ENCODE results near the gene PRKG1.

The PRKG1 gene

GRCh38 chr10:51141010-51141409 lies 66.7 kb downstream of the PRKG1 start:
- no peak for TF ChIP-seq EP300 (IDR thresholded peaks at IDR 0.05; ENCODE audit: borderline replicate concordance)
- TF ChIP-seq YY1 (IDR thresholded peaks at IDR 0.05; ENCODE audit: low read depth), result no peak
- no peak for TF ChIP-seq CEBPB (IDR thresholded peaks at IDR 0.05)
- no peak for TF ChIP-seq TCF12 (IDR thresholded peaks at IDR 0.05; ENCODE audit: low read depth)
- no peak for TF ChIP-seq CREB1 (IDR thresholded peaks at IDR 0.05; ENCODE audit: low read depth)
- no peak for TF ChIP-seq EGR1 (IDR thresholded peaks at IDR 0.05)
- no peak for TF ChIP-seq REST (IDR thresholded peaks at IDR 0.05; ENCODE audit: low read depth)
- TF ChIP-seq FOXM1 (IDR thresholded peaks at IDR 0.05; ENCODE audit: borderline replicate concordance, low read depth), result no peak
- TF ChIP-seq TEAD4 (IDR thresholded peaks at IDR 0.05), result no peak
- no peak for TF ChIP-seq MAX (IDR thresholded peaks at IDR 0.05)
- TF ChIP-seq TAF1 (IDR thresholded peaks at IDR 0.05; ENCODE audit: low read depth), result no peak
- TF ChIP-seq NFIC (IDR thresholded peaks at IDR 0.05), result no peak
- TF ChIP-seq ZBTB7A (IDR thresholded peaks at IDR 0.05; ENCODE audit: low read depth), result no peak
- no peak for TF ChIP-seq RAD21 (IDR thresholded peaks at IDR 0.05; ENCODE audit: low read depth)
- no peak for TF ChIP-seq USF1 (IDR thresholded peaks at IDR 0.05)

GRCh38 chr10:51144161-51144781 lies 70.0 kb downstream of the PRKG1 start:
- TF ChIP-seq ZBTB7A (IDR thresholded peaks at IDR 0.05; ENCODE audit: low read depth), result no peak
- no peak for TF ChIP-seq TCF12 (IDR thresholded peaks at IDR 0.05; ENCODE audit: low read depth)
- TF ChIP-seq RAD21 (IDR thresholded peaks at IDR 0.05; ENCODE audit: low read depth), result no peak

- no peak for TF ChIP-seq CREB1 (IDR thresholded peaks at IDR 0.05; ENCODE audit: low read depth)
- TF ChIP-seq TAF1 (IDR thresholded peaks at IDR 0.05; ENCODE audit: low read depth), result no peak
- TF ChIP-seq MAX (IDR thresholded peaks at IDR 0.05), result no peak
- TF ChIP-seq YY1 (IDR thresholded peaks at IDR 0.05; ENCODE audit: low read depth), result no peak
- no peak for TF ChIP-seq TCF12 (IDR thresholded peaks at IDR 0.05; ENCODE audit: low read depth)
- no peak for TF ChIP-seq REST (IDR thresholded peaks at IDR 0.05; ENCODE audit: low read depth)
- no peak for TF ChIP-seq EP300 (IDR thresholded peaks at IDR 0.05; ENCODE audit: borderline replicate concordance)
- TF ChIP-seq FOXM1 (IDR thresholded peaks at IDR 0.05; ENCODE audit: borderline replicate concordance, low read depth), result no peak
- TF ChIP-seq ZBTB7A (IDR thresholded peaks at IDR 0.05; ENCODE audit: low read depth), result no peak
These were observed 71.1 kb downstream of the PRKG1 start for GRCh38 chr10:51145375-51145774.

GRCh38 chr10:51147644-51148399 lies 73.5 kb downstream of the PRKG1 start:
- TF ChIP-seq ZBTB7A (IDR thresholded peaks at IDR 0.05; ENCODE audit: low read depth) (no peak), TEAD4 (IDR thresholded peaks at IDR 0.05) (no peak), FOXM1 (IDR thresholded peaks at IDR 0.05; ENCODE audit: borderline replicate concordance, low read depth) (no peak), NFIC (IDR thresholded peaks at IDR 0.05) (no peak), YY1 (IDR thresholded peaks at IDR 0.05; ENCODE audit: low read depth) (no peak), EP300 (IDR thresholded peaks at IDR 0.05; ENCODE audit: borderline replicate concordance) (no peak), CREB1 (IDR thresholded peaks at IDR 0.05; ENCODE audit: low read depth) (no peak), RAD21 (IDR thresholded peaks at IDR 0.05; ENCODE audit: low read depth) (no peak), CEBPB (IDR thresholded peaks at IDR 0.05) (no peak), TCF12 (IDR thresholded peaks at IDR 0.05; ENCODE audit: low read depth) (no peak)

GRCh38 chr10:51156926-51157325 lies 82.6 kb downstream of the PRKG1 start:
- no peak for TF ChIP-seq NFIC (IDR thresholded peaks at IDR 0.05)
- TF ChIP-seq TCF12 (IDR thresholded peaks at IDR 0.05; ENCODE audit: low read depth), result no peak
- no peak for TF ChIP-seq CEBPB (IDR thresholded peaks at IDR 0.05)
- no peak for TF ChIP-seq ZBTB7A (IDR thresholded peaks at IDR 0.05; ENCODE audit: low read depth)
- no peak for TF ChIP-seq RAD21 (IDR thresholded peaks at IDR 0.05; ENCODE audit: low read depth)

GRCh38 chr10:51158832-51159231 lies 84.5 kb downstream of the PRKG1 start:
- TF ChIP-seq ZBTB7A (IDR thresholded peaks at IDR 0.05; ENCODE audit: low read depth) (no peak), YY1 (IDR thresholded peaks at IDR 0.05; ENCODE audit: low read depth) (no peak)

Data from Ishikawa (cell line).